ENCODE data around the gene SCO2.

- TF ChIP-seq POLR2A (IDR thresholded peaks at IDR 0.05; ENCODE audit: low read depth, low read length), result peak; percentile 33; the same call in 1 of the 2 replicates
- TF ChIP-seq POLR2AphosphoS5 (IDR thresholded peaks at IDR 0.05; ENCODE audit: low read depth, low read length), result no peak; the same call in 1 of the 2 replicates
- no peak for TF ChIP-seq TAF1 (IDR thresholded peaks at IDR 0.05; ENCODE audit: borderline replicate concordance, low read depth, low read length)
These were observed 1.4 kb downstream of the SCO2 start for GRCh38 chr22:50523806-50524675.
